Measurements from ENCODE around the gene PEPD.

DNA sequence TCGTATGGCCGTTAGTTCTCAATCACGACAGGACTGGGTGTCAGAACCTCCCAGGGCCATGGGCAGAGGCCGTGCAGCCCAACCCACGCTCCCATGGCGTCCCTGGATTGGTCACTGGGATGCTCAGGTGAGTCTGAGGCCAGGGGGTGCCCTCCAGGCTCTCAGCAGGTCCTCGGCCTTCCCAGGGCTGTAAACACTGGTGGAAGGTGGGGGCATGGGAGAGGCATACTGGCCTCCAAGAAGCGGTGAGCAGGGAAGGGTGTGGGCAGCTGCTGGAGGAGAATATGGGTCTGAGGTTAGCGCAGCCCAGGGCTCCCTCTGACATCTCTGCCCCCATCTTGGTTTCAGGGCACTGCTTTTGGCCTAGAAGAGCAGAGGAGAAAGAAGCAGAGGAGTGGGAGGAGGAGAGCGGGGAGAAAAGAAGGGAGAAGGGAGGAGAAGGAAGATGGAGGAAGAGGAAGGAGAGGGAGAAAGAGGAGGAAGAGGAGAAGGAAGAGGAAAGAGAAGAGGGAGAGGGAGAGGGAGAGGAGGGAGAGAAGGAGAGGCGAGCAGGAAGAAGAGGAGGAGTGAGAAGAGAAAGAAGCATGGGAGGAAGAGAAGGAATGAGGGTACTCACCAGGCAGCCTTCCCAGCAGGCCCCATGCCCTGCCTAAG, 85.8 kb downstream of the PEPD start:
- TF ChIP-seq ZNF274 (IDR thresholded peaks at IDR 0.05; ENCODE audit: low read depth, low read length) (no peak), CBX3 (IDR thresholded peaks at IDR 0.05; ENCODE audit: low read depth) (no peak), EZH2 (IDR thresholded peaks at IDR 0.05) (no peak), POLR2A (IDR thresholded peaks at IDR 0.05; ENCODE audit: borderline replicate concordance, extremely low read depth, insufficient read depth, insufficient read length) (no peak), POLR2AphosphoS5 (IDR thresholded peaks at IDR 0.05; ENCODE audit: low read depth, low read length) (no peak)
- TF ChIP-seq, protein P1, sequence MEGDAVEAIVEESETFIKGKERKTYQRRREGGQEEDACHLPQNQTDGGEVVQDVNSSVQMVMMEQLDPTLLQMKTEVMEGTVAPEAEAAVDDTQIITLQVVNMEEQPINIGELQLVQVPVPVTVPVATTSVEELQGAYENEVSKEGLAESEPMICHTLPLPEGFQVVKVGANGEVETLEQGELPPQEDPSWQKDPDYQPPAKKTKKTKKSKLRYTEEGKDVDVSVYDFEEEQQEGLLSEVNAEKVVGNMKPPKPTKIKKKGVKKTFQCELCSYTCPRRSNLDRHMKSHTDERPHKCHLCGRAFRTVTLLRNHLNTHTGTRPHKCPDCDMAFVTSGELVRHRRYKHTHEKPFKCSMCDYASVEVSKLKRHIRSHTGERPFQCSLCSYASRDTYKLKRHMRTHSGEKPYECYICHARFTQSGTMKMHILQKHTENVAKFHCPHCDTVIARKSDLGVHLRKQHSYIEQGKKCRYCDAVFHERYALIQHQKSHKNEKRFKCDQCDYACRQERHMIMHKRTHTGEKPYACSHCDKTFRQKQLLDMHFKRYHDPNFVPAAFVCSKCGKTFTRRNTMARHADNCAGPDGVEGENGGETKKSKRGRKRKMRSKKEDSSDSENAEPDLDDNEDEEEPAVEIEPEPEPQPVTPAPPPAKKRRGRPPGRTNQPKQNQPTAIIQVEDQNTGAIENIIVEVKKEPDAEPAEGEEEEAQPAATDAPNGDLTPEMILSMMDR (IDR thresholded peaks at IDR 0.05 in 2 of 3, conservative IDR thresholded peaks at IDR 0.05 in 1 of 3; ENCODE audit: borderline replicate concordance in 1 of 3, insufficient read depth in 1 of 3, low read depth in 2 of 3, low read length in 2 of 3) = no peak

Measured in HCT116 (cell line).